Mucosa of descending colon (tissue), 3 donors: ENCODE measurements around the gene CALR. TPM values are rescaled to one million over a fixed set of nuclear protein-coding genes. Genes with fewer than 3 reads are reported as not detected.

Source experiments
- ATAC-seq: fragments of 200-7000 bp; cut with Tn5 transposase; one replicate; pipeline ENCODE4 v1.9.1; 2020; ENCODE audit warnings: mild to moderate bottlenecking, moderate library complexity
- DNase-seq, 3 donors: peaks; one replicate each; pipeline ENCODE4 v3.0.0-alpha.2; 2020
- H3K36me3 ChIP-seq: fragments of 200-600 bp; one replicate; pipeline ENCODE4 v1.8.0; 2021; ENCODE audit warnings: low read depth, mild to moderate bottlenecking
- H3K4me1 ChIP-seq: fragments of 200-600 bp; one replicate; pipeline ENCODE4 v1.8.0; 2021; ENCODE audit warnings: low read depth, mild to moderate bottlenecking
- H3K4me3 ChIP-seq: fragments of 200-600 bp; one replicate; pipeline ENCODE4 v1.8.0; 2021; ENCODE audit warnings: mild to moderate bottlenecking
- H3K9me3 ChIP-seq: fragments of 200-600 bp; one replicate; pipeline ENCODE4 v1.8.0; 2021; ENCODE audit warnings: mild to moderate bottlenecking
- CTCF ChIP-seq: fragments of 200-600 bp; IDR thresholded peaks from one replicate; pipeline ENCODE4 v1.8.0; 2022; ENCODE audit warnings: antibody characterized with exemption, mild to moderate bottlenecking
- intact Hi-C, 2 donors: fragments of 100-400 bp; cut with DNase I in 1 of 2; cut with micrococcal nuclease in 1 of 2; formaldehyde crosslinking; loops; one replicate each; pipeline versions ENCODE4 v1.11.0 to v1.11.1; 2022; cut with DNase I, micrococcal nuclease
- total RNA-seq, 3 donors: library from RNA; stranded (reverse); fragmentation: NEBNext Ultra II Directional in 2 of 3; extraction: Animal tissue kit (Norgen Biotek cat#: 25700) in 2 of 3; gene quantifications; one replicate each; pipeline versions ENCODE4 v1.2.1 to v1.2.4, GENCODE V29; 2021 to 2023
- donor health status: DM: no; HTN: no; CAD: no; lungs with moderate emphysema.
- donor health status: DM: no; HTN: no; CAD: no.
- donor health status: DM: no; HTN: yes; CAD: no.

CALR gene
- total RNA-seq, 3 donors from 2014 or later = 433 to 945 (median 637) TPM

GRCh38 chr19:12930002-12930645 lies 8.3 kb upstream of the CALR start:
- no peak for ATAC-seq
- DNase-seq = no peak
- H3K4me1 ChIP-seq = peaks cover 8% of the 10 kb centered on the region
- TF ChIP-seq CTCF = no peak
- H3K36me3 ChIP-seq = no peaks in the 10 kb centered on the region
- H3K9me3 ChIP-seq = no peaks in the 10 kb centered on the region
- no peak overlapping the region for H3K4me3 ChIP-seq
- intact Hi-C loops = no loop called here

- H3K9me3 ChIP-seq = no peaks in the 10 kb centered on the region
- no peak for TF ChIP-seq CTCF
- peaks cover 10% of the 10 kb centered on the region for H3K4me1 ChIP-seq
- DNase-seq (no peak), ATAC-seq (no peak)
- peak overlapping the region; percentile 82 for H3K4me3 ChIP-seq
- no peaks in the 10 kb centered on the region for H3K36me3 ChIP-seq
- intact Hi-C loops = no loop called here
Measured at GRCh38 chr19:12932392-12933286, 5.8 kb upstream of the CALR start.

DNA sequence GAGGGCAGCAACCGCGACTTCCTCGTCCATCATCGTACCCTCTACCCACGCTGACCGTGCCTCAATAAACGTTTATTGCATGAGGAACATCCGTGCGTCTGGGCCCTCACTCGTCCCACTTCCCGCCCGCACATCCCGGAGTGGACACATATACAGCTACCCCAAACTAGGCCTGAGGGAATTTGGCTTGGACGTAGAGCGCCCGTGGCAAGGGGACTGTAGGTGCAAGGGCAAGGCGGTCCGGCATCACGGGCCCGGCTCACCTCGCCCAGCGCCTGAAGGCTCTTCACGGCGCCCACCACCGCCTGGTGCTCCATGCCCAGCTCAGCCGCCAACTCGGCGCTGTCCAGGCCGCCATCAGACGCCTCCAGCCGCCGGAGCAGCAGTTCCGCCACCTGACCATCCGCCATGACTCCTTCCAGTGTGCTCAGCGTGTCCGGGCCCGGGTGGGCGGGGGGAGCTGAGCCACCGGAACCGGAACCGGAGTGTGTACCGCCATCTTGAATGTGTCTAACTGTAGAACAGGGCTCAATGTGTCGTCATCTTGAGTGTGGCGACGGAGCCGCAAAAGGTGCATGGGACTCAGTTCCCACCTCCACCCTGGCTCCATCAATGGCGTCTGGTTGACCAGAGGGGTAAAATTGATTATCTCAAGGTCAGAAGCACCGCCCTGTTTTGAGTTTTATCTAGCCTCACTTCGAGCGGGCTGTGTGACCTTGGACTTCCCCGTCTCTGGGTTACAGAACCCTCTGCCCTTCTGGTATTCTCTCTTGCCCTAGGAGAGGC lies 4.9 kb upstream of the CALR start, which contains the start of gene FARSA:
TSS of gene FARSA (minus strand) at position 425 of the 786 bp plus-strand sequence. CDS start at position 410, 15 bp downstream.
- DNase-seq = peak; percentile 93 to 96 (median 95)
- intact Hi-C loops = no loop called here

DNA sequence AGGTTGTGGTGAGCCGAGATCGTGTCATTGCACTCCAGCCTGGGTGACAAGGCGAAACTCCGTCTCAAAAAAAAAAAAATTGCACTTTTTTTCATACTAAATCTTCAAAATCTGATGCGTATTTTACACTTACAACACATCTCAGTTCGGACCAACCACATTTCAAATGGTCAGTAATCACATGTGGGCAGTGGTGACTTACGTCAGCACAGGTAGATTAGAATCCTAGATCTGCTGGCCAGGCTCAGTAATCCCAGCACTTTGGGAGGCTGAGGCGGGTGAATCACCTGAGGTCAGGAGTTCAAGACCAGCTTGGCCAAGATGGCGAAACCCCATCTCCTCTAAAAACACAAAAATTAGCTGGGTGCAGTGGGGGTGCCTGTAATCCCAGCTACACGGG lies 3.3 kb upstream of the CALR start:
- H3K9me3 ChIP-seq = no peaks in the 10 kb centered on the region
- DNase-seq (no peak), ATAC-seq (no peak)
- intact Hi-C loops = no loop called here
- peaks cover 20% of the 10 kb centered on the region for H3K4me1 ChIP-seq
- TF ChIP-seq CTCF = no peak
- no peak overlapping the region for H3K4me3 ChIP-seq
- no peaks in the 10 kb centered on the region for H3K36me3 ChIP-seq

More for the DNA sequence above, 4.9 kb upstream of the CALR start, which contains the start of gene FARSA:
- Histone ChIP-seq H3K4me1 (peaks cover 13% of the 10 kb centered on the region), H3K4me3 (peak within 1 kb of the TSS; percentile 82), H3K36me3 (no peaks in the 10 kb centered on the region), H3K9me3 (no peaks in the 10 kb centered on the region)
- TF ChIP-seq CTCF = no peak
- ATAC-seq = peak; percentile 85

DNA sequence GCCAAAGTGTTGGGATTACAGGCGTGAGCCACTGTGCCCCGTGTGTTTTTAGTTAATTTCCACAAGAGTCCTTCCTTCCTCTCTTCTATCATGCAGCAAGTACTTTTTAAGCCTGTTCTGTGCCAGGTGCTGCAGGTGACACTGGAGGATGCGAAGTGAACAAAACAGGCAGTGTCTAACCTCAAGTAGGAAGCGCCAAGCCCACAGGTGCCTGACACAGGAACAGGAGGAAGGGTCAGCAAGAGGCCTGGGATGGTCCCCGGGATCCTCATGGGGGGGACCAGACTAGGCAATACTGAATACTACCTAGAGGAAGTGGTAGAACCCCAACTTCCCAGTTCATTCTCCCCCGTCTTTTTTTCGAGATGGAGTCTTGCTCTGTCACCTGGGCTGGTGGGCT lies 1.8 kb upstream of the CALR start:
- ATAC-seq = no peak

More for the DNA sequence above, 1.8 kb upstream of the CALR start:
- no peak overlapping the region for H3K4me3 ChIP-seq
- no peak for TF ChIP-seq CTCF
- no peaks in the 10 kb centered on the region for H3K9me3 ChIP-seq
- no peaks in the 10 kb centered on the region for H3K36me3 ChIP-seq
- no peak for DNase-seq
- intact Hi-C loops = no loop called here
- peaks cover 28% of the 10 kb centered on the region for H3K4me1 ChIP-seq
